HCT116 (cell line): ENCODE results near the gene CASP12. TPM values are rescaled to one million over a fixed set of nuclear protein-coding genes. Genes with fewer than 3 reads are reported as not detected.

ENCODE experiments used
- ATAC-seq: fragments of 200-7000 bp; cut with Tn5 transposase; 2 replicates; pipeline ENCODE4 v1.9.1; 2020; ENCODE audit warnings: mild to moderate bottlenecking, moderate library complexity
- BruUV-seq: library from RNA; stranded (reverse); fragments of 400-500 nt; replicated peaks from 2 replicates; lab custom pipeline; 2021; lab: Mats Ljungman, UMichigan
- CTCF ChIA-PET: fragments of 300-600 bp; sonication (Branson Sonifier 250); formaldehyde crosslinking; loops from one replicate; lab custom pipeline; 2021; ENCODE audit warnings: antibody characterized with exemption; lab: Charles Lee
- POLR2A ChIA-PET: fragments of 300-600, 350-600 bp; sonication (Branson Sonifier 250); formaldehyde crosslinking; loops from one replicate; lab custom pipeline; 2021; ENCODE audit warnings: antibody characterized with exemption; lab: Charles Lee
- RAD21 ChIA-PET, 2 experiments: fragments of 300-600 bp; sonication (Branson Sonifier 250); formaldehyde crosslinking; loops; one replicate each; lab custom pipeline; 2023; ENCODE audit warnings: low total read pairs in 2 of 2; ENCODE audit not compliant: uncharacterized antibody in 2 of 2, unreplicated experiment in 2 of 2, low non-redundant PET in 1 of 2; lab: Charles Lee
- DNase-seq: peaks from one replicate; pipeline ENCODE4 v3.0.0-alpha.2; 2010; ENCODE audit warnings: low read depth, low spot score
- H2AFZ ChIP-seq: fragments of 200-600 bp; shearing (Covaris generic), sonication (generic); 2 replicates; pipeline ENCODE4 v1.6.1; 2017; ENCODE audit warnings: low read depth, mixed run types, mixed read lengths, antibody characterized with exemption, low read length; ENCODE audit not compliant: poor library complexity, severe bottlenecking
- H3K27ac ChIP-seq: 2 replicates; pipeline ENCODE4 v1.5.1; 2012; ENCODE audit warnings: low read depth, low read length
- H3K27me3 ChIP-seq: fragments of 200-600 bp; sonication (generic); 2 replicates; pipeline ENCODE4 v1.6.1; 2016; ENCODE audit warnings: mixed run types, low read length, mixed read lengths; ENCODE audit not compliant: insufficient read depth
- H3K36me3 ChIP-seq, 2 experiments: fragments of 200-500 bp in 1 of 2; fragments of 200-600 bp in 1 of 2; sonication (Bioruptor generic) in 1 of 2; sonication (generic) in 1 of 2; 2 replicates each; pipeline versions ENCODE4 v1.5.1 to v1.6.1; 2014 to 2016; ENCODE audit warnings: low read length in 2 of 2, inconsistent platforms in 1 of 2, mixed read lengths in 1 of 2, mixed run types in 1 of 2; ENCODE audit not compliant: insufficient read depth in 2 of 2, control insufficient read depth in 1 of 2
- H3K4me1 ChIP-seq, 2 experiments: fragments of 200-600 bp in 1 of 2; sonication (generic) in 1 of 2; 2 replicates each; pipeline versions ENCODE4 v1.5.1 to v1.6.1; 2012 to 2017; ENCODE audit warnings: low read length in 2 of 2, inconsistent platforms in 1 of 2, mild to moderate bottlenecking in 1 of 2, mixed read lengths in 1 of 2, mixed run types in 1 of 2, moderate library complexity in 1 of 2; ENCODE audit not compliant: insufficient read depth in 2 of 2, control insufficient read depth in 1 of 2
- H3K4me2 ChIP-seq: fragments of 200-600 bp; sonication (generic); 2 replicates; pipeline ENCODE4 v1.6.1; 2017; ENCODE audit warnings: mixed run types, low read length, mixed read lengths
- H3K4me3 ChIP-seq, 2 experiments: fragments of 200-600 bp in 1 of 2; sonication (generic) in 1 of 2; replicated peaks in 1 of 2; 2 replicates each; pipeline ENCODE4 v1.5.1; 2011 to 2016; ENCODE audit warnings: low read length in 2 of 2, control low read depth in 1 of 2, low read depth in 1 of 2, mild to moderate bottlenecking in 1 of 2, mixed read lengths in 1 of 2, mixed run types in 1 of 2
- H3K79me2 ChIP-seq: fragments of 200-600 bp; sonication (generic); 2 replicates; pipeline ENCODE4 v1.6.1; 2017; ENCODE audit warnings: mild to moderate bottlenecking, mixed run types, low read length, moderate library complexity, mixed read lengths; ENCODE audit not compliant: insufficient read depth
- H3K9ac ChIP-seq: fragments of 200-600 bp; sonication (generic); 2 replicates; pipeline ENCODE4 v1.6.1; 2016; ENCODE audit warnings: low read length, mixed read lengths
- H3K9me2 ChIP-seq: fragments of 200-600 bp; sonication (generic), shearing (Covaris generic); 2 replicates; pipeline ENCODE4 v1.6.1; 2017; ENCODE audit warnings: mixed run types, mild to moderate bottlenecking, moderate library complexity; ENCODE audit not compliant: insufficient read depth
- H3K9me3 ChIP-seq, 2 experiments: fragments of 200-500 bp in 1 of 2; fragments of 200-600 bp in 1 of 2; sonication (Bioruptor generic) in 1 of 2; sonication (generic) in 1 of 2; 2 replicates each; pipeline ENCODE4 v1.6.1; 2014 to 2017; ENCODE audit warnings: low read length in 2 of 2, mixed read lengths in 2 of 2, inconsistent platforms in 1 of 2, low read depth in 1 of 2, mild to moderate bottlenecking in 1 of 2, mixed run types in 1 of 2, moderate library complexity in 1 of 2; ENCODE audit not compliant: control insufficient read depth in 1 of 2, insufficient read depth in 1 of 2
- H4K20me1 ChIP-seq: fragments of 200-600 bp; sonication (generic), shearing (Covaris generic); 2 replicates; pipeline ENCODE4 v1.6.1; 2017; ENCODE audit warnings: mixed run types, mild to moderate bottlenecking, moderate library complexity; ENCODE audit not compliant: insufficient read depth
- CEBPB ChIP-seq: IDR thresholded peaks from 2 replicates; pipeline ENCODE4 v1.6.1; 2012; ENCODE audit warnings: low read depth
- EGR1 ChIP-seq: IDR thresholded peaks from 2 replicates; pipeline ENCODE4 v1.6.1; 2012; ENCODE audit warnings: low read depth
- ELF1 ChIP-seq: IDR thresholded peaks from 2 replicates; pipeline ENCODE4 v1.6.1; 2012; ENCODE audit warnings: low read depth, borderline replicate concordance
- EZH2 ChIP-seq: fragments of 200-600 bp; sonication (generic); IDR thresholded peaks from 2 replicates; pipeline ENCODE4 v1.6.1; 2017; ENCODE audit warnings: antibody characterized with exemption, mixed run types
- EZH2phosphoT487 ChIP-seq: fragments of 200-600 bp; IDR thresholded peaks from 2 replicates; pipeline ENCODE4 v1.6.1; 2018; ENCODE audit warnings: antibody characterized with exemption, borderline replicate concordance
- POLR2AphosphoS5 ChIP-seq: IDR thresholded peaks from 2 replicates; pipeline ENCODE4 v1.6.1; 2011; ENCODE audit warnings: mild to moderate bottlenecking, low read depth, low read length, moderate library complexity
- SP1 ChIP-seq: IDR thresholded peaks from 2 replicates; pipeline ENCODE4 v1.6.1; 2012; ENCODE audit warnings: low read depth
- YY1 ChIP-seq: IDR thresholded peaks from 2 replicates; pipeline ENCODE4 v1.6.1; 2011; ENCODE audit warnings: low read length, low read depth, moderate library complexity, mild to moderate bottlenecking; ENCODE audit not compliant: insufficient replicate concordance; ENCODE audit errors: extremely low read depth
- ZNF274 ChIP-seq: fragments of 200-500 bp; sonication (Bioruptor generic); IDR thresholded peaks from 2 replicates; pipeline ENCODE4 v1.6.1; 2014; ENCODE audit warnings: mild to moderate bottlenecking, low read depth, low read length, inconsistent platforms
- intact Hi-C: fragments of 100-400 bp; cut with micrococcal nuclease; formaldehyde crosslinking; loops from 2 replicates; pipeline ENCODE4 v1.10.0; 2022
- total RNA-seq: library from RNA; stranded (reverse); gene quantifications from one replicate; pipeline ENCODE4 v1.2.1, GENCODE V29; 2021; ENCODE audit not compliant: unreplicated experiment
- TF ChIP-seq, protein P1 (sequence below): IDR thresholded peaks from 2 replicates; pipeline ENCODE4 v1.6.1; 2012; ENCODE audit warnings: low read depth
- TF ChIP-seq, protein P2 (sequence below): IDR thresholded peaks from 2 replicates; pipeline ENCODE4 v1.6.1; 2012
- TF ChIP-seq, protein P3 (sequence below): IDR thresholded peaks from 2 replicates; pipeline ENCODE4 v1.6.1; 2011; ENCODE audit warnings: mild to moderate bottlenecking, low read length, moderate library complexity; ENCODE audit not compliant: insufficient replicate concordance; ENCODE audit errors: extremely low read depth
- TF ChIP-seq, protein P4 (sequence below), 3 experiments: fragments of 200-600 bp in 1 of 3; sonication (generic) in 1 of 3; IDR thresholded peaks in 2 of 3; conservative IDR thresholded peaks in 1 of 3; 2 replicates each; pipeline ENCODE4 v1.5.1; 2012 to 2017; ENCODE audit warnings: low read depth in 2 of 3, low read length in 2 of 3, antibody characterized with exemption in 1 of 3, borderline replicate concordance in 1 of 3, control low read depth in 1 of 3, mild to moderate bottlenecking in 1 of 3, mixed read lengths in 1 of 3, mixed run types in 1 of 3, moderate library complexity in 1 of 3; ENCODE audit not compliant: insufficient read depth in 1 of 3

The CASP12 gene
- total RNA-seq, 1 experiment from 2014 or later, result not detected

DNA sequence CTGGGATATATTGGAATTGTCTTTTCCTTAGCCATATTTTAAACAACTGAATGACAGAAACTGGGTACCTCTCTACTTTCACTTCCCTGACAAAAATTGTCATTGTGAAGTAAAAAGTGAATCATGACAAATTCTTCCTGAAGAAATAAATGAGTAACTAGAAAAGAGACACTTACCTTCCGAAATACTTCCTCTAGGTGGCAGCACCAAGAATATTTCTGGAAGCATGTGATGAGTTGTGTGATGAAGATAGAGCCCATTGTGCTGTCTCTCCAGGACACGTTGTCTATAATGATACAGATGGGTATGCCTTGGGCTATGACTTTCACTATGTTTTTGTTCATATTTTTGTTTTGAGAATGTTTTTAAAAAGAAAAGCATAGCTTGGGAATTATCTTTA is 48.6 kb upstream of the CASP12 start (continued):
- TF ChIP-seq, protein P1, sequence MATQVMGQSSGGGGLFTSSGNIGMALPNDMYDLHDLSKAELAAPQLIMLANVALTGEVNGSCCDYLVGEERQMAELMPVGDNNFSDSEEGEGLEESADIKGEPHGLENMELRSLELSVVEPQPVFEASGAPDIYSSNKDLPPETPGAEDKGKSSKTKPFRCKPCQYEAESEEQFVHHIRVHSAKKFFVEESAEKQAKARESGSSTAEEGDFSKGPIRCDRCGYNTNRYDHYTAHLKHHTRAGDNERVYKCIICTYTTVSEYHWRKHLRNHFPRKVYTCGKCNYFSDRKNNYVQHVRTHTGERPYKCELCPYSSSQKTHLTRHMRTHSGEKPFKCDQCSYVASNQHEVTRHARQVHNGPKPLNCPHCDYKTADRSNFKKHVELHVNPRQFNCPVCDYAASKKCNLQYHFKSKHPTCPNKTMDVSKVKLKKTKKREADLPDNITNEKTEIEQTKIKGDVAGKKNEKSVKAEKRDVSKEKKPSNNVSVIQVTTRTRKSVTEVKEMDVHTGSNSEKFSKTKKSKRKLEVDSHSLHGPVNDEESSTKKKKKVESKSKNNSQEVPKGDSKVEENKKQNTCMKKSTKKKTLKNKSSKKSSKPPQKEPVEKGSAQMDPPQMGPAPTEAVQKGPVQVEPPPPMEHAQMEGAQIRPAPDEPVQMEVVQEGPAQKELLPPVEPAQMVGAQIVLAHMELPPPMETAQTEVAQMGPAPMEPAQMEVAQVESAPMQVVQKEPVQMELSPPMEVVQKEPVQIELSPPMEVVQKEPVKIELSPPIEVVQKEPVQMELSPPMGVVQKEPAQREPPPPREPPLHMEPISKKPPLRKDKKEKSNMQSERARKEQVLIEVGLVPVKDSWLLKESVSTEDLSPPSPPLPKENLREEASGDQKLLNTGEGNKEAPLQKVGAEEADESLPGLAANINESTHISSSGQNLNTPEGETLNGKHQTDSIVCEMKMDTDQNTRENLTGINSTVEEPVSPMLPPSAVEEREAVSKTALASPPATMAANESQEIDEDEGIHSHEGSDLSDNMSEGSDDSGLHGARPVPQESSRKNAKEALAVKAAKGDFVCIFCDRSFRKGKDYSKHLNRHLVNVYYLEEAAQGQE, result no peak

DNA sequence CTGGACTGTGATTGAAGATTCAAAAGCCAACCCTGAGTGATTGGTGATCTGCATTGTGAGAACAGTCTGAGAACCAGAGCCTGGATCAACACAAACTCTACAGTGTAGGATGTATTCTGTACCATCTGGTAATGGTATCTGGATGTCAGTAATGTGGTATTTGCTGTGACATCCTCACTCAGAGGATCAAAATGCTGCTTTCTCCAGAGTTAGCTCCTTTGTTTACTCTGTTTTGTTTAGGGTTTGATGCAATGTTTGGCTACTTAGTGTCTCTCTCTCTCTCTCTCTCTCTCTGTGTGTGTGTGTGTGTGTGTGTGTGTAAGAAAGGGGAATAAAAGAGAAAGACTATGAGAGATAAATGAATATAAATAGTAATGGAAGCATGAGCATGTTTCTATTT is 45.8 kb upstream of the CASP12 start:
- intact Hi-C loops, result no loop called here
- BruUV-seq, result no TSS peak
- Histone ChIP-seq H3K79me2 (no peaks in the 10 kb centered on the region), H3K9ac (no peak overlapping the region), H3K9me2 (no peaks in the 10 kb centered on the region), H3K9me3 (no peaks in the 10 kb centered on the region), H3K4me3 (no peak overlapping the region), H3K36me3 (no peaks in the 10 kb centered on the region), H2AFZ (no peak overlapping the region), H3K4me1 (no peaks in the 10 kb centered on the region), H3K27me3 (no peaks in the 10 kb centered on the region), H4K20me1 (no peaks in the 10 kb centered on the region), H3K4me2 (no peak overlapping the region), H3K27ac (no peak overlapping the region)
- ChIA-PET CTCF (no interaction called here), POLR2A (no interaction called here), RAD21 (no interaction called here)
- no peak for ATAC-seq
- DNase-seq, result no peak
- TF ChIP-seq YY1 (no peak), ZNF274 (no peak), EZH2 (no peak), EZH2phosphoT487 (no peak), ELF1 (no peak), CEBPB (no peak), POLR2AphosphoS5 (no peak), SP1 (no peak), EGR1 (no peak)
- TF ChIP-seq, protein P2, sequence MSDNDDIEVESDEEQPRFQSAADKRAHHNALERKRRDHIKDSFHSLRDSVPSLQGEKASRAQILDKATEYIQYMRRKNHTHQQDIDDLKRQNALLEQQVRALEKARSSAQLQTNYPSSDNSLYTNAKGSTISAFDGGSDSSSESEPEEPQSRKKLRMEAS, result no peak
- TF ChIP-seq, protein P3, sequence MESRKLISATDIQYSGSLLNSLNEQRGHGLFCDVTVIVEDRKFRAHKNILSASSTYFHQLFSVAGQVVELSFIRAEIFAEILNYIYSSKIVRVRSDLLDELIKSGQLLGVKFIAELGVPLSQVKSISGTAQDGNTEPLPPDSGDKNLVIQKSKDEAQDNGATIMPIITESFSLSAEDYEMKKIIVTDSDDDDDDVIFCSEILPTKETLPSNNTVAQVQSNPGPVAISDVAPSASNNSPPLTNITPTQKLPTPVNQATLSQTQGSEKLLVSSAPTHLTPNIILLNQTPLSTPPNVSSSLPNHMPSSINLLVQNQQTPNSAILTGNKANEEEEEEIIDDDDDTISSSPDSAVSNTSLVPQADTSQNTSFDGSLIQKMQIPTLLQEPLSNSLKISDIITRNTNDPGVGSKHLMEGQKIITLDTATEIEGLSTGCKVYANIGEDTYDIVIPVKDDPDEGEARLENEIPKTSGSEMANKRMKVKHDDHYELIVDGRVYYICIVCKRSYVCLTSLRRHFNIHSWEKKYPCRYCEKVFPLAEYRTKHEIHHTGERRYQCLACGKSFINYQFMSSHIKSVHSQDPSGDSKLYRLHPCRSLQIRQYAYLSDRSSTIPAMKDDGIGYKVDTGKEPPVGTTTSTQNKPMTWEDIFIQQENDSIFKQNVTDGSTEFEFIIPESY, result no peak
- TF ChIP-seq, protein P4, sequence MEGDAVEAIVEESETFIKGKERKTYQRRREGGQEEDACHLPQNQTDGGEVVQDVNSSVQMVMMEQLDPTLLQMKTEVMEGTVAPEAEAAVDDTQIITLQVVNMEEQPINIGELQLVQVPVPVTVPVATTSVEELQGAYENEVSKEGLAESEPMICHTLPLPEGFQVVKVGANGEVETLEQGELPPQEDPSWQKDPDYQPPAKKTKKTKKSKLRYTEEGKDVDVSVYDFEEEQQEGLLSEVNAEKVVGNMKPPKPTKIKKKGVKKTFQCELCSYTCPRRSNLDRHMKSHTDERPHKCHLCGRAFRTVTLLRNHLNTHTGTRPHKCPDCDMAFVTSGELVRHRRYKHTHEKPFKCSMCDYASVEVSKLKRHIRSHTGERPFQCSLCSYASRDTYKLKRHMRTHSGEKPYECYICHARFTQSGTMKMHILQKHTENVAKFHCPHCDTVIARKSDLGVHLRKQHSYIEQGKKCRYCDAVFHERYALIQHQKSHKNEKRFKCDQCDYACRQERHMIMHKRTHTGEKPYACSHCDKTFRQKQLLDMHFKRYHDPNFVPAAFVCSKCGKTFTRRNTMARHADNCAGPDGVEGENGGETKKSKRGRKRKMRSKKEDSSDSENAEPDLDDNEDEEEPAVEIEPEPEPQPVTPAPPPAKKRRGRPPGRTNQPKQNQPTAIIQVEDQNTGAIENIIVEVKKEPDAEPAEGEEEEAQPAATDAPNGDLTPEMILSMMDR (IDR thresholded peaks at IDR 0.05 in 2 of 3, conservative IDR thresholded peaks at IDR 0.05 in 1 of 3; ENCODE audit: borderline replicate concordance in 1 of 3, insufficient read depth in 1 of 3, low read depth in 2 of 3, low read length in 2 of 3), result no peak
